GM12878 (cell line): ENCODE results near the gene SASH3. TPM values are rescaled to one million over a fixed set of nuclear protein-coding genes. Genes with fewer than 3 reads are reported as not detected.

Experiments used
- ATAC-seq: fragments of 200-7000 bp; cut with Tn5 transposase; 3 replicates; pipeline ENCODE4 v1.9.1; 2020; ENCODE audit warnings: mild to moderate bottlenecking, moderate library complexity
- BruUV-seq: library from RNA; stranded (reverse); fragments of 400-500 nt; replicated peaks from 2 replicates; lab custom pipeline; 2021; lab: Mats Ljungman, UMichigan
- CTCF ChIA-PET: fragments of 300-600 bp; sonication (Branson Sonifier 250); formaldehyde crosslinking; extraction: SDS; loops from one replicate; lab custom pipeline; 2021; ENCODE audit warnings: inconsistent platforms; lab: Yijun Ruan, JAX
- POLR2A ChIA-PET: fragments of 350-600 bp; formaldehyde crosslinking; extraction: SDS; loops from one replicate; lab custom pipeline; 2021; ENCODE audit warnings: inconsistent platforms; lab: Charles Lee
- RAD21 ChIA-PET: fragments of 300-600 bp; sonication (Branson Sonifier 250); formaldehyde crosslinking; loops from one replicate; lab custom pipeline; 2023; ENCODE audit warnings: antibody characterized with exemption; ENCODE audit not compliant: unreplicated experiment; lab: Charles Lee
- SMC1A ChIA-PET: fragments of 300-600 bp; sonication (Branson Sonifier 250); formaldehyde crosslinking; loops from one replicate; lab custom pipeline; 2023; ENCODE audit not compliant: unreplicated experiment, uncharacterized antibody; lab: Charles Lee
- DNase-seq: peaks from one replicate; pipeline ENCODE4 v3.0.0-alpha.2; 2011; ENCODE audit warnings: low read depth, low spot score
- FAIRE-seq: peaks from 3 replicates; lab custom pipeline; 2011; peaks lifted over from hg19 to GRCh38; lab: Jason Lieb, UNC
- H2AFZ ChIP-seq: 2 replicates; pipeline ENCODE4 v1.6.0; 2011; ENCODE audit warnings: low read depth, low read length, control low read depth; ENCODE audit not compliant: control insufficient read depth
- H3K27ac ChIP-seq: 2 replicates; pipeline ENCODE4 v1.5.1; 2011; ENCODE audit warnings: control low read depth; ENCODE audit not compliant: control insufficient read depth, insufficient read depth
- H3K27me3 ChIP-seq, 2 experiments: replicated peaks in 1 of 2; 2 replicates each; pipeline versions ENCODE4 v1.6.0 to v1.6.1; 2011; ENCODE audit warnings: low read length in 1 of 2; ENCODE audit not compliant: control insufficient read depth in 2 of 2, insufficient read depth in 2 of 2
- H3K36me3 ChIP-seq, 2 experiments: 2 replicates each; pipeline ENCODE4 v1.5.1; 2011; ENCODE audit warnings: low read length in 1 of 2; ENCODE audit not compliant: control insufficient read depth in 2 of 2, insufficient read depth in 2 of 2
- H3K4me1 ChIP-seq: 2 replicates; pipeline ENCODE4 v1.6.1; 2011; ENCODE audit warnings: mild to moderate bottlenecking, low read length, moderate library complexity, mixed read lengths; ENCODE audit not compliant: control insufficient read depth, insufficient read depth
- H3K4me2 ChIP-seq: 2 replicates; pipeline ENCODE4 v1.6.0; 2011; ENCODE audit warnings: control low read depth; ENCODE audit not compliant: control insufficient read depth, insufficient read depth
- H3K4me3 ChIP-seq: fragments of 200-600 bp; sonication (generic); 2 replicates; pipeline ENCODE4 v1.5.1; 2016
- H3K79me2 ChIP-seq: 2 replicates; pipeline ENCODE4 v1.6.0; 2011; ENCODE audit warnings: low read length; ENCODE audit not compliant: control insufficient read depth, insufficient read depth
- H3K9ac ChIP-seq: 2 replicates; pipeline ENCODE4 v1.8.0; 2011; ENCODE audit warnings: low read length, control low read depth, mixed read lengths; ENCODE audit not compliant: control insufficient read depth, insufficient read depth
- H3K9me3 ChIP-seq: replicated peaks from 3 replicates; pipeline ENCODE4 v1.5.1; 2011; ENCODE audit warnings: mild to moderate bottlenecking, low read length; ENCODE audit not compliant: control insufficient read depth, insufficient read depth
- H4K20me1 ChIP-seq: 2 replicates; pipeline ENCODE4 v1.6.0; 2011; ENCODE audit not compliant: control insufficient read depth, insufficient read depth
- BACH1 ChIP-seq: fragments of 450-650 bp; IDR thresholded peaks from 2 replicates; pipeline ENCODE4 v1.6.1; 2017; ENCODE audit warnings: mild to moderate bottlenecking, borderline replicate concordance
- BHLHE40 ChIP-seq, 2 experiments: fragments of 450-650 bp in 1 of 2; IDR thresholded peaks; 2 replicates each; pipeline ENCODE4 v1.6.1; 2011 to 2017; ENCODE audit warnings: low read depth in 2 of 2, borderline replicate concordance in 1 of 2, improper control_type of control experiment in 1 of 2, low read length in 1 of 2, mild to moderate bottlenecking in 1 of 2
- CHD4 ChIP-seq: fragments of 200-600 bp; sonication (generic); IDR thresholded peaks from 2 replicates; pipeline ENCODE4 v1.6.1; 2016; ENCODE audit warnings: mild to moderate bottlenecking
- EZH2 ChIP-seq: IDR thresholded peaks from 2 replicates; pipeline ENCODE4 v1.6.1; 2012; ENCODE audit warnings: low read depth, mild to moderate bottlenecking, control low read depth, inconsistent platforms, low read length, borderline replicate concordance; ENCODE audit not compliant: control insufficient read depth
- KAT2A ChIP-seq: conservative IDR thresholded peaks from 2 replicates; pipeline ENCODE4 v1.6.1; 2011; ENCODE audit warnings: low read depth, low read length; ENCODE audit not compliant: control insufficient read depth
- KLF5 ChIP-seq: fragments of 450-650 bp; IDR thresholded peaks from 2 replicates; pipeline ENCODE4 v1.6.1; 2014; ENCODE audit warnings: mild to moderate bottlenecking; ENCODE audit not compliant: partially characterized antibody
- POLR2AphosphoS5 ChIP-seq: IDR thresholded peaks from 2 replicates; pipeline ENCODE4 v1.6.1; 2011; ENCODE audit warnings: mild to moderate bottlenecking, low read length, inconsistent platforms
- RFX5 ChIP-seq: IDR thresholded peaks from 2 replicates; pipeline ENCODE4 v1.6.1; 2011; ENCODE audit warnings: low read depth, low read length, improper control_type of control experiment
- SIX5 ChIP-seq: IDR thresholded peaks from 2 replicates; pipeline ENCODE4 v1.6.1; 2011; ENCODE audit warnings: mild to moderate bottlenecking, low read depth, low read length, moderate library complexity; ENCODE audit not compliant: severe bottlenecking
- SMC3 ChIP-seq: IDR thresholded peaks from 2 replicates; pipeline ENCODE4 v1.6.1; 2011; ENCODE audit warnings: low read length, improper control_type of control experiment, borderline replicate concordance
- TARDBP ChIP-seq: IDR thresholded peaks from 2 replicates; pipeline ENCODE4 v1.6.1; 2016; ENCODE audit warnings: borderline replicate concordance
- ZBED1 ChIP-seq: IDR thresholded peaks from 2 replicates; pipeline ENCODE4 v1.6.1; 2016; ENCODE audit warnings: borderline replicate concordance
- ZBTB11 ChIP-seq: fragments of 450-650 bp; formaldehyde crosslinking; IDR thresholded peaks from 2 replicates; pipeline ENCODE4 v1.5.0; 2022; ENCODE audit warnings: mild to moderate bottlenecking, missing genetic modification characterization
- WGBS: methylation state at CpG from one replicate; pipeline ENCODE4 v1.1.6; 2016; ENCODE audit warnings: low lambda C conversion rate; ENCODE audit not compliant: insufficient replicate concordance, insufficient coverage; ENCODE audit errors: missing lambda C conversion rate; 5-methylcytosine and 5-hydroxymethylcytosine counted together
- in situ Hi-C: fragments of 300-500 bp; cut with MboI; formaldehyde crosslinking; loops from 9 replicates; pipeline ENCODE4 v1.14.3; 2018; ENCODE audit warnings: mixed read lengths
- intact Hi-C: fragments of 100-400 bp; cut with micrococcal nuclease; formaldehyde crosslinking; loops from one replicate; pipeline ENCODE4 v1.14.2; 2022; ENCODE audit not compliant: unreplicated experiment
- polyA plus RNA-seq, 11 experiments: library from polyadenylated mRNA; depleted of rRNA in 4 of 11; unstranded in 6 of 11; stranded (reverse) in 5 of 11; fragments of >200 nt; fragmentation: Nextera tagmentation in 4 of 11; fragmentation: Illumina TruSeq in 1 of 11; extraction: Ambion mirVana in 4 of 11; extraction: Trizol in 1 of 11; gene quantifications; 1 replicate in 1 of 11; 2 replicates in 10 of 11; pipeline versions ENCODE4 v1.2.1 to v1.2.3, GENCODE V29; 2011 to 2016; ENCODE audit warnings: inconsistent platforms in 2 of 11, missing spikeins in 2 of 11, low read depth in 1 of 11
- total RNA-seq, 4 experiments: library from RNA; depleted of rRNA in 3 of 4; stranded (reverse); fragments of >200 nt in 3 of 4; fragmentation: Illumina TruSeq in 1 of 4; extraction: Trizol in 1 of 4; gene quantifications; 2 replicates each; pipeline versions ENCODE4 v1.2.1 to v1.2.3, GENCODE V29; 2013 to 2021
- TF ChIP-seq, protein P1 (sequence below): IDR thresholded peaks from 2 replicates; pipeline ENCODE4 v1.6.1; 2012; ENCODE audit warnings: low read depth, low read length, improper control_type of control experiment
- TF ChIP-seq, protein P2 (sequence below): fragments of 450-650 bp; IDR thresholded peaks from 2 replicates; pipeline ENCODE4 v1.6.1; 2016; ENCODE audit warnings: mild to moderate bottlenecking

Gene SASH3
- total and polyA plus RNA-seq, 10 of the 15 experiments (the other 5 are each of a cell fraction or from before 2014, with no cell fraction given): 23.1 to 233 (median 160) TPM

GRCh38 chrX:129732857-129733256 is 46.9 kb upstream of the SASH3 start:
- Histone ChIP-seq H3K36me3 (no peaks in the 10 kb centered on the region), H3K79me2 (no peaks in the 10 kb centered on the region), H3K4me1 (no peaks in the 10 kb centered on the region), H3K4me2 (no peak overlapping the region), H3K27me3 (no peaks in the 10 kb centered on the region; a peak in 1 of 4 replicates), H2AFZ (no peak overlapping the region), H3K9me3 (no peaks in the 10 kb centered on the region), H3K4me3 (no peak overlapping the region), H3K9ac (no peak overlapping the region), H3K27ac (no peak overlapping the region), H4K20me1 (no peaks in the 10 kb centered on the region)
- FAIRE-seq (no peak), ATAC-seq (peak; percentile 38), DNase-seq (no peak)
- ChIA-PET RAD21 (no interaction called here), POLR2A (interaction anchor here (0.6 kb wide), 1 partner anchor 388 kb away, joined by 3 read pairs; no protein-coding TSS in a partner anchor), SMC1A (no interaction called here), CTCF (no interaction called here)
- in situ Hi-C loops (no loop called here), intact Hi-C loops (no loop called here)
- WGBS: 46% methylated on average over 2 of the region's 2 CpGs
- TF ChIP-seq KLF5 (no peak), ZBED1 (no peak), SMC3 (no peak), SIX5 (no peak), KAT2A (no peak), TARDBP (no peak), CHD4 (no peak), POLR2AphosphoS5 (no peak), BACH1 (no peak), BHLHE40 (IDR thresholded peaks at IDR 0.05; ENCODE audit: borderline replicate concordance in 1 of 2, low read depth in 2 of 2, low read length in 1 of 2) (no peak), ZBTB11 (CRISPR knock-in tag) (no peak), EZH2 (no peak), RFX5 (no peak)
- TF ChIP-seq, protein P1, sequence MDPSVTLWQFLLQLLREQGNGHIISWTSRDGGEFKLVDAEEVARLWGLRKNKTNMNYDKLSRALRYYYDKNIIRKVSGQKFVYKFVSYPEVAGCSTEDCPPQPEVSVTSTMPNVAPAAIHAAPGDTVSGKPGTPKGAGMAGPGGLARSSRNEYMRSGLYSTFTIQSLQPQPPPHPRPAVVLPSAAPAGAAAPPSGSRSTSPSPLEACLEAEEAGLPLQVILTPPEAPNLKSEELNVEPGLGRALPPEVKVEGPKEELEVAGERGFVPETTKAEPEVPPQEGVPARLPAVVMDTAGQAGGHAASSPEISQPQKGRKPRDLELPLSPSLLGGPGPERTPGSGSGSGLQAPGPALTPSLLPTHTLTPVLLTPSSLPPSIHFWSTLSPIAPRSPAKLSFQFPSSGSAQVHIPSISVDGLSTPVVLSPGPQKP: no peak
- TF ChIP-seq, protein P2, sequence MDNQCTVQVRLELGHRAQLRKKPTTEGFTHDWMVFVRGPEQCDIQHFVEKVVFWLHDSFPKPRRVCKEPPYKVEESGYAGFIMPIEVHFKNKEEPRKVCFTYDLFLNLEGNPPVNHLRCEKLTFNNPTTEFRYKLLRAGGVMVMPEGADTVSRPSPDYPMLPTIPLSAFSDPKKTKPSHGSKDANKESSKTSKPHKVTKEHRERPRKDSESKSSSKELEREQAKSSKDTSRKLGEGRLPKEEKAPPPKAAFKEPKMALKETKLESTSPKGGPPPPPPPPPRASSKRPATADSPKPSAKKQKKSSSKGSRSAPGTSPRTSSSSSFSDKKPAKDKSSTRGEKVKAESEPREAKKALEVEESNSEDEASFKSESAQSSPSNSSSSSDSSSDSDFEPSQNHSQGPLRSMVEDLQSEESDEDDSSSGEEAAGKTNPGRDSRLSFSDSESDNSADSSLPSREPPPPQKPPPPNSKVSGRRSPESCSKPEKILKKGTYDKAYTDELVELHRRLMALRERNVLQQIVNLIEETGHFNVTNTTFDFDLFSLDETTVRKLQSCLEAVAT: no peak
- BruUV-seq: no TSS peak
